ENCODE data around the gene ZNF354B.
"Not testable (repeated sequence)": the region's sequence is repeated elsewhere in the genome, so short reads cannot be mapped to it uniquely, and the experiment has no call there.

Gene ZNF354B

DNA sequence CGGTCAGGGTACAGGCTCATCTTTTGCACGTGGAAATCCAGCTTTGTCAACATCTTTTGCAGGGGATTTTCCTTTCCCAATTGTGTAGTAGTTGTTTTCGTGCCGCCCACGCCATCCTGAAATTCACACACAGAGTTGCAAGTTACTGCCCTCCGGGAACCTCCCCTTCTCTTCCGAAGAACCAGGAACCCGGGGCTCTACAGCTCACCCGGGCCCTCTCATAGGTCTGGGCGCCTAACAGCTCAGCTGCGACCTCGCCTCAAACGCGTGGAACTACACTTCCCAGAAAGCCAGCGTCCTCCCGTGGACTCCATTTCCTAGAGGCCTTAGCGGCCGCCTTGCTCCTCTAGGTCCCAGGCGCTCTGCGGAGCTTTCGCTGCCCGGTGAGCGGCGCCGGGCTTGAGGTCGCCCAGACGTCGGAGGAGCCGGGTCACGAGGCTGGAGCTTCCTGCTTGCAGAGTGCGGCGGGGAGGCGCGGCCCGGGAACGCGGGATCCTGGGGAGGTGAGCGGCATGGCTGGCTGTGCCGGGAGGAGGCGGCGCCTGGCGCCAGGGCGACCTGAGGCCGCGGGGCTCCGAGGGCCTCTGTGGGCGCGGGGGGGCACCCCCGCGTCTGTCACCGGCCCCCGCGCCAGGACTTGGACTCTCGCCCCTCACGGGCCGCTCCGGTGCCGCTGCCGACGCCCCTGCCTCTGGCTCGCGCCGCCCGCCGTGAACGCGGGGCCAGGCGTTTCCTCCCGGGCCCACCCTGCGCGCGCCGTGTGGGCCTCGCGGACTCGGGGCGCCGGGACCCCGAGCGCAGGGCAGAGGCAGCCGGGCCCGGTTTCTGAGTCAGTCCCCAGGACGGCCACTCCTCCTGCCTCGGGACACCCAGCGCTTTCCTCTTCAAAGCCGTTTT lies at the start of gene ZNF354B:
TSS of gene ZNF354B (plus strand) at position 329 of the 897 bp plus-strand sequence. CDS start 1,095 bp downstream, outside the sequence.
- H3K4me1 Mint-ChIP-seq, result peaks cover 26% of the 10 kb centered on the region
- peak within 1 kb of the TSS; percentile 82 for H3K4me3 Mint-ChIP-seq
- H3K9me3 Mint-ChIP-seq, result no peaks in the 10 kb centered on the region
- H3K36me3 Mint-ChIP-seq, result peaks cover 25% of the 10 kb centered on the region
- peak; percentile 98 for ATAC-seq
- DNase-seq (ENCODE audit: low spot score in 2 of 2), result peak; percentile 61 to 90
- H3K27ac Mint-ChIP-seq, result peak within 1 kb of the TSS; percentile 89

DNA sequence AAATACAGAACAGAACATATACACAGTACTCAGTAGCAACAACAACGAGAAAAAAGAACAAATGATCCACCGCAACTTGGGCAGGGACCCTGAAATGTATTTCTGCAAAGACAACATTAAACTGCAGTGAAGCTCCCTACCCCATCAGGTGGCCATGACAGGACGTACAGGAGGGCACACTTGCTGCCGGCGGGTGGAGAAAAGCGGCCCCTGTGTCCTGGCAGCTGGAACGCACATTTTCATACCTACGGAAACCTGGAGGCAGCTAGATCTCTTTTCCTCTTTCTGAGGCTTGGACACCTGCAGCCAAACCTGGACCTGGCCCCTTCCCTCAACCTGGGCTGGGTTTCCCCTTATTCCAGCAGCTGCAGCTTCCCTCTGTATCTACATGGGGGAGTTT lies 42.2 kb upstream of the ZNF354B start:
- Mint-ChIP-seq H3K27ac (no peak overlapping the region), H3K4me1 (no peaks in the 10 kb centered on the region), H3K4me3 (no peak overlapping the region), H3K9me3 (no peaks in the 10 kb centered on the region), H3K36me3 (no peaks in the 10 kb centered on the region)
- DNase-seq (ENCODE audit: low spot score in 2 of 2) (no peak), ATAC-seq (no peak)

DNA sequence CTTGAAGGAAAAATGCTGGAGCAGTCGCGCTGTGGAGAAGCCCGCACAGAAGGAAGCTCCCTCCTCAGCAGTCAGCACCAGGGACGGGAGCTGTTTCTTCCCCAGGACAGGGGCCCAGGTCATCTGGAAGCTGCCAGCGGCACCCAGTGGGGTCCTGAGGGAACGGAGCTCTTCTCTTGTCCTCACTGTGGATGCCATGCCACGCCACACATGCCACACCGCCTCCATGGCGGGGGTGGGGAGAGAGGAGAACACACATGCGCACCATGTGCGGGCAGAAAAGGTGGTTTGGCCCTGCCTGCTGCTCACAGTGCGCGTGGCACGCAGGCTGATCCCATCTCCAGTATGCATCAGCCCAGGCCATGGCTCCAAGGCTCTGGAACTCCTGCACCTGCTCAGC lies 41.7 kb upstream of the ZNF354B start:
- Mint-ChIP-seq H3K4me3 (no peak overlapping the region), H3K9me3 (no peaks in the 10 kb centered on the region), H3K4me1 (no peaks in the 10 kb centered on the region), H3K27ac (no peak overlapping the region), H3K36me3 (no peaks in the 10 kb centered on the region)
- ATAC-seq (peak; percentile 16), DNase-seq (ENCODE audit: low spot score in 2 of 2) (no peak)

DNA sequence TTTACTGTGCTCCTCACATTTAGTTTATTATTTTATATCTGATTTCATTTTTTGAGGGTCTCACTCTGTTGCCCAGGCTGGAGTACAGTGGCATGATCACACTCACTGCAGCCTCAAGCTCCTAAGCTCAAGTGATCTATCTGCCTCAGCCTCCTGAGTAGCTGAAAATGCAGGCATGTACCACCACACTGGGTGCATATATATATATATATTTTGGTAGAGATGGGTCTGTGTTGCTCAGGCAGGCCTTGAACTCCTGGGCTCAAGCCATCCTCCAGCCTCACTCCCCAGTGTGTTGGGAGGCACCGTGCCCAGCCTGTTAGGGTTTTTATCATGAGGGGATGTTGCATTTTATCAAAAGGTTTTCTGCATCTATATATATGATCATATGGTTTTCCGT lies 39.8 kb upstream of the ZNF354B start:
- H3K4me3 Mint-ChIP-seq, result no peak overlapping the region
- ATAC-seq (no peak), DNase-seq (ENCODE audit: low spot score in 2 of 2) (no peak)
- H3K36me3 Mint-ChIP-seq, result no peaks in the 10 kb centered on the region
- no peaks in the 10 kb centered on the region for H3K9me3 Mint-ChIP-seq
- H3K27ac Mint-ChIP-seq, result no peak overlapping the region
- no peaks in the 10 kb centered on the region for H3K4me1 Mint-ChIP-seq

DNA sequence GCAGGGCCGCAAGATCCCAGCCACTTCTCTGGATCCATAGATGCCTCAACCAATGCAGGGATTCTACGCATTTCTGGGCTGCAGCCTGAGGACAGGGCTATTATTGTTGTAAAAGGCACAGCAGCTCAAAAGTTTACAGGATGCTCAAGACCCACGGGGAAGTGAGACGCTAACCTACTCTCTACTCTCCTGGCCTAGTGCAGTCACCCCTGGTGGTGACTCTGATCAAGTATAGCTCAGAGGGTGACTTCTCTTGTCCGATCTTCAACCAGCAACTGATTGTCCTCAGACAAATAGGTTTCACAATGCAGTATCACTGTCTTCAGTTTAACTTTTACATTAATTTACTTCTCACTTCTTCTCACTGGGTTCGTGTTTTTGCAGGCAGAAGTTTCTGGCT lies 34.3 kb upstream of the ZNF354B start:
- H3K4me1 Mint-ChIP-seq, result no peaks in the 10 kb centered on the region
- ATAC-seq, result no peak
- no peak overlapping the region for H3K4me3 Mint-ChIP-seq
- no peak overlapping the region for H3K27ac Mint-ChIP-seq
- no peaks in the 10 kb centered on the region for H3K9me3 Mint-ChIP-seq
- no peaks in the 10 kb centered on the region for H3K36me3 Mint-ChIP-seq
- no peak for DNase-seq (ENCODE audit: low spot score in 2 of 2)

DNA sequence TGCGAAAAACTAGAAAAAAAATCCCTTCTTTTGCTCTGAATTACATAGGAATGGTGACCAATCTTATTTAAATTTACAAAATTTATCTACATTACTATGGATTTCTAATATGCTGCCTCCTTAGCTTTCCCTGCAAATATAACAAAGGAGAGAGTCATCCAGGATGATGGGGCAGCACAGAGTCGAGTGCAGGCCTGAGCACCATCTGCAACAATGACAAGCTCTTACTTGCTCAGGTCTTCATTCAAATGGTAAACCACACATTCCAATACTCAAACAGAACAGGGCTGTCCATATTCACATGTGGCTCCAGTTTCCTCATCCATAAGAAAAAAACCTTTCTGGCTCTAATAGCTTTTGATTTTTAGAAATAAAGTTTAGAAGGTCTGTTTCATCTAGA lies 33.5 kb upstream of the ZNF354B start:
- no peak overlapping the region for H3K27ac Mint-ChIP-seq
- H3K4me3 Mint-ChIP-seq, result no peak overlapping the region
- H3K36me3 Mint-ChIP-seq, result no peaks in the 10 kb centered on the region
- ATAC-seq (no peak), DNase-seq (ENCODE audit: low spot score in 2 of 2) (no peak)
- no peaks in the 10 kb centered on the region for H3K9me3 Mint-ChIP-seq
- no peaks in the 10 kb centered on the region for H3K4me1 Mint-ChIP-seq

DNA sequence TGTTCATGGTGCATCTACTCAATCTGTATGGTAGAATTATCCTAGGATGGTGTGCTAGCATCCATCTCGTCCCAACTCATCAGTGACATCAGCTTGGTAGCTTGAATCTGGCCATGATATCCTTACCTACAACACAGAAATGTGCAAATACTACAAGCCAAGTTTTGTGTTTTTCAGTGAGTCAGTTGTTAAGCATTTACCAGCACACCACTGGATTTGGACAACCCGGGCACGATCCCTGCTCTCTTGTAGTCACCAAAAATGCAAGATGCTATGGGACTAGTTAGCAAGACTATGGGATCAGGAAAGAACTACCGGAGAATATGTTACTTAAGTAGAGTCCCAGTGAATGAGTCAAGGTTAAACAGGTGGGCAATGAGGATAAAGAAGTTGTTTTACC lies 32.1 kb upstream of the ZNF354B start:
- Mint-ChIP-seq H3K36me3 (no peaks in the 10 kb centered on the region), H3K4me1 (no peaks in the 10 kb centered on the region), H3K27ac (no peak overlapping the region), H3K9me3 (no peaks in the 10 kb centered on the region), H3K4me3 (no peak overlapping the region)
- ATAC-seq (no peak), DNase-seq (ENCODE audit: low spot score in 2 of 2) (no peak)

DNA sequence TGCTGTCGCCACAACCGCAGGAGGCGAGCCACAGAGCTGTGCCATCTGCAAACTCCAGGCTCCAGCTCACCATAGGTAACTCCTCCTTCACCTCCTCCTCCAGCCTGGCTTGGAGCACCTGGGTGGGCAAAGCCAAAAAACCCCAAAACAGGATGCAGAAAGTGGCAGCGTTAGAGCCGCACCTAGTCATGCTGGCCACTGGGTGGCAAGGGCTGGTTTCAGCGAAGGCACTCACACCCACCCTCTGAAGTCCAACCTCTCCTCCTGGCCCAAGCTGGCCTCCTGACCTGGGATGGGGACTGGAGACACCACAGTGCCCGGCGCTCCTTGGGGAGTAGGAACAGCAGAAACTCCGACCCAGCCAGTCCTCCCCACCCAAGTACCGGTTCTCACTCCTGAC lies 28.7 kb upstream of the ZNF354B start:
- no peaks in the 10 kb centered on the region for H3K4me1 Mint-ChIP-seq
- DNase-seq (ENCODE audit: low spot score in 2 of 2) (no peak), ATAC-seq (peak; percentile 19)
- no peak overlapping the region for H3K4me3 Mint-ChIP-seq
- H3K36me3 Mint-ChIP-seq, result no peaks in the 10 kb centered on the region
- no peaks in the 10 kb centered on the region for H3K9me3 Mint-ChIP-seq
- no peak overlapping the region for H3K27ac Mint-ChIP-seq

DNA sequence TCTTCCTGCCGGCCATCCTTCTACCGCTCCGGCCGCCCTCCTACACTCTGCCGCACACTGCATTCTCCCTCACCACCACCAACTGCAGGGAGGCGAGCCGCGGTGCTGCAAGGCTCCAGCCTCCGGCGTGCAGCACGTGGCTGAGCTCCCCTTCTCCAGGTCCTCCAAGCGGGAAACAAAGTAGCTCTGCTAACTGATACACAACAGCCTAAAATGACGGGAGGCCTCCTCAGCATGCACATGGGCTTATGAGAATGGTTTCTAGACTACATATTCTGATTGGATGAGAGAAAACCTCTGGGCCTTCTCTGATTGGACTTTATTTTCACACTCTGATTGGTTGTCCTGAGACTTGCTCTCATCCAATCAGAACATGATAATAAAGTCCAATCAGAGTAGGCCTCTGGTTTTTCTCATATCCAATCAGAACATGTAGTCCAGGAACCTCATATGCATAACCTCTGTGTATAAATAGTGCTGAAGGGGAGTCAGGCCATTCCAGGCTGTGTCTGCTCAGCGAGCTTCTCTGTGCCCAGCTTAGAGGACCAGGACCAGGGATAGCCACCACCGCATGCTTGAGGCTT lies 27.0 kb upstream of the ZNF354B start:
- ATAC-seq (no peak), DNase-seq (ENCODE audit: low spot score in 2 of 2) (no peak)
- Mint-ChIP-seq H3K36me3 (no peaks in the 10 kb centered on the region), H3K4me3 (no peak overlapping the region), H3K9me3 (no peaks in the 10 kb centered on the region), H3K4me1 (no peaks in the 10 kb centered on the region), H3K27ac (no peak overlapping the region)

DNA sequence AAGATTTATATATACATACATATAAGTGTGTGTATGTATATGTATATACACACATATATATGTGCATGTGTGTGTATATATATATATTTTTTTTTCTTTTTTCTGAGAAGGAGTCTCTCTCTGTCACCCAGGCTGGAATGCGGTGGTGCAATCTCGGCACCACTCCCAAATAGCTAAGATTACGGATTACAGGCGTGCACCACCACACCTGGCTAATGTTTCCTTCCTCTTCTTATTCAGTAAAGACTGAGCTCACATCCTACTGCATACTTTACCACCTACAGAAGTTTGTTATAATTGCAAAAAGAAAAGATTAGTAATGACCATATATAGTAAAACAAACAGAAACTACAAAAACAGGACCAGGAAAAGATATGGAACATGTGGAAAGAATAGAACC lies 23.1 kb upstream of the ZNF354B start:
- no peaks in the 10 kb centered on the region for H3K36me3 Mint-ChIP-seq
- no peak overlapping the region for H3K4me3 Mint-ChIP-seq
- no peak overlapping the region for H3K27ac Mint-ChIP-seq
- DNase-seq (ENCODE audit: low spot score in 2 of 2) (no peak), ATAC-seq (no peak)
- no peaks in the 10 kb centered on the region for H3K9me3 Mint-ChIP-seq
- no peaks in the 10 kb centered on the region for H3K4me1 Mint-ChIP-seq

DNA sequence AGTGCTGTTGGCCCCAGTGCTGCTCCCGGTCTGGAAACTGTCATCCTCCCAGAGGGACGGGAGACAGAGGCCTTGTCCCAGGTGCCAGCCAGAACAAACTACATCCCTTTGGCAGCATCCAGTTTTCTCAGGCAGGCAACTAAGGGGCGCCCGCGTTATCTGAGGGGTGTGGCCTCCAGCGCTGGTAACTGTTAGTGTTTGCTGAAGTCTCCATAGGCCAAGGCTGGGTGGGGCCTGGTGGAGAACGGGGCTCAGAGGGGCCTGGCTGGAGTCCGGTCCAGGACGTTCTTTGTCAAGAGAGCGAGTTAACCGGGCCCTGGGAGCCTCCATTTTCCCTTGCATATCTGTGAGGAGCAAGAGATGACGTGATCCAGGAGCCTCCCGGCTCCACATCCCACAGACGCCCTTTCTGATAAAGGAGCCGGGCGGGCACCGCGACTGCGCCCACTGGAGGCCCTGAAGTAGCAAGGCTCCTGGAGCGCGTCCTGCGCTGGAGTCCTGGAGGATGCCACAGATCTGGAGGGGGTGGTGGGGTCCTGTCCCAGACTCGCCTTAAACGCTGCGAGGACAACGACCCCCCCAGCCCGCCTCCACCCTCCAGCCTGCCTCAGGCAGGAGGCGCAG lies 20.9 kb upstream of the ZNF354B start:
- peak; percentile 29 for ATAC-seq
- H3K4me3 Mint-ChIP-seq; DNase-seq (ENCODE audit: low spot score in 2 of 2); H3K36me3 Mint-ChIP-seq; H3K27ac Mint-ChIP-seq; H3K4me1 Mint-ChIP-seq; H3K9me3 Mint-ChIP-seq: not testable (repeated sequence)

DNA sequence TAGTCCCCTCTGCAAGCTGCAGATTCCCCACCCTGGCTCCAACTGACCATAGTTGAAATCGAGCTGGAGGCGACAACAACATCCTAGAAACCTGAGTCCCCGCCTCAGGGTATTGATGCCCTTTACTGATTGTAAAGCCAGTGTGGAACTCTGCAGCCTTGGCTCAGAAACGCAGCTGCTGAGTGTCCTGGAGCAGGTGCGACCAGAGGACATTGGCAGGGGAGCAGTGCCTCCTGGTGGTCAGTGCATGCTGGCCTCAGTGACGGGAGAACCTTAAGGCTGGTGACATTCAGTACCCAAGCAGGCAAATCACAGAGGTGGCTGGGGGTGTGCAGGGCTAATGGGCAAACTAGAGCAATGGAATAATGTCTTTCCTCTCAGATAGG lies 20.4 kb upstream of the ZNF354B start:
- no peaks in the 10 kb centered on the region for H3K36me3 Mint-ChIP-seq
- no peaks in the 10 kb centered on the region for H3K9me3 Mint-ChIP-seq
- ATAC-seq (peak; percentile 76), DNase-seq (ENCODE audit: low spot score in 2 of 2) (peak; percentile 20 to 66)
- H3K4me1 Mint-ChIP-seq, result no peaks in the 10 kb centered on the region
- H3K27ac Mint-ChIP-seq, result no peak overlapping the region
- no peak overlapping the region for H3K4me3 Mint-ChIP-seq

DNA sequence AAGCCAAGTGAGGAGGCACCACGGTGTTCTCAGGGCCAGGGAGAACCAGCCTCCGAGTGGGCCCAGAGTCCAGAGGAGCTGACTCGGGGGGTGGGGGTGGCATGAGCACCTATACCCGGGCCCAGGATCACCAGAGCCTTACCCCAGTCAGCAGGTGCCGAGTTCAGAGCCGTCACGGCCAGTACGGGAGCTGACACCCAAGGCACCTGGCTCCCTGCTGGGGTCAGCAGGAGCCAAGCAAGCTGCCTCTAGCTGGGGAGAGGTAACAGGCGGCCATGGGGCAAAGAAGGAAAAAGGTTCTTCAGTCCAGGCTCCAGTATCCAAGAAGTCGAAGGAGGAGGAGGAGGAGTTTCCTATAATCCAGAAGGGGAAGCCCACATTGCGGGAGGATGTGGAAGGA lies 19.4 kb upstream of the ZNF354B start:
- not testable (repeated sequence) for ATAC-seq; H3K36me3 Mint-ChIP-seq; DNase-seq (ENCODE audit: low spot score in 2 of 2); H3K27ac Mint-ChIP-seq; H3K4me3 Mint-ChIP-seq; H3K4me1 Mint-ChIP-seq; H3K9me3 Mint-ChIP-seq

DNA sequence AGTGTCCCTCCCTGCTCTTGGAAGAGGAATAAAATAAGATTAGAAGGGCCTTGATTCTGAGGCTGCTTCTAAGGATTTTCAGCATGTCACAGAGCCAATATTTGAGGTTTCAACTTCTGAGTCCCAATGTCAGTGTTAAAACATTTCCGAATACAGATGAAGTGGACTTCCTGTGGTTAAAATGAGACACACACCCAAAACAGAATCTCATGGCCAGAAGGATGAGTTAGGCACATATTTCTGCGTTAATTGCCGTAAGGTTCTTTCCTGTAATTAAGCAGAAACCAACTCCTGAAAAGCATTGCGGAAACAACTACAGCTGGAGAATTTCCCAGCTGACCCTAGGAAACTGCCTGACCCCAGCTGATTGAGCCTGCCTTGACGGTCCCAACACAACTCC lies 10.4 kb upstream of the ZNF354B start:
- Mint-ChIP-seq H3K36me3 (no peaks in the 10 kb centered on the region), H3K4me3 (no peak overlapping the region), H3K9me3 (no peaks in the 10 kb centered on the region), H3K27ac (no peak overlapping the region), H3K4me1 (no peaks in the 10 kb centered on the region)
- DNase-seq (ENCODE audit: low spot score in 2 of 2), result no peak
- ATAC-seq, result no peak

DNA sequence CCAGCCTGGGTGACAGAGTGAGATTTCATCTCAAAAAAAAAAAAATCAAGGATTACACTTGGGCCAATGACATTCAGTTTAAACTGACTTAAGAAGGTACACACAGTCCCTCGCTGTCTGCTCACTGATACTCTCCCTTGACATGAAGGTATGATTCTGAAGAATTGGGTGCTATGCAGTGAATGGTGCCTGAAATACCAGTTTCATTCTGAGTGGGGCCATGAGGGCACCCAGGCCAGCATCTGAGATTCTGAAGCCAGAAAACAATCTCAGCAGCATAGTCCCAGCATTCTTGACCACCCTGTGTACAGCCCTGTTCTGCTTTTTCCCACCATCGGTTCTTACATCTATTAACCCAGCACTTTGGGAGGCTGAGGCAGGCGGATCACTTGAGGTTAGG lies 7.8 kb upstream of the ZNF354B start:
- H3K27ac Mint-ChIP-seq, result no peak overlapping the region
- H3K4me3 Mint-ChIP-seq, result no peak overlapping the region
- no peaks in the 10 kb centered on the region for H3K4me1 Mint-ChIP-seq
- DNase-seq (ENCODE audit: low spot score in 2 of 2), result no peak
- no peak for ATAC-seq
- no peaks in the 10 kb centered on the region for H3K36me3 Mint-ChIP-seq
- no peaks in the 10 kb centered on the region for H3K9me3 Mint-ChIP-seq

DNA sequence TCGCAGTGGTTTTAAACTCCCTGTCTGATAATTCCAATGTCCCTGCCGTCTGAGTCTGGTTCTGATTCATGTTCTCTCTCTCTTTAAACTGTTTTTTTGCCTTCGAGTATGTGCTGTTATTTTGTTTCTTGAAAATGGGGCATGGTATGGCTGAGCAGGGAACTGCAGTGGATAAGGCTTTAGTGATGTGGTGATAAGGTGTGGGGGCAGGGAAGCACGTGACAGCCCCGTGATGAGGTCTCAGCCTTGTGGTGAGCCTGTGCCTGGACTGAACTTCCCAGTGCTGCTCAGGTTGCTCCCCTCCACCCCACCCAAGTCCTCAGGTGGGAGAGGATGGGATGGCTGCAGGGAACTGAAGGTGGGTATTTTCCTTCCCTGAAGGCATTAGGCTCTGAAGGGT lies 5.5 kb upstream of the ZNF354B start:
- Mint-ChIP-seq H3K4me3 (no peak overlapping the region), H3K4me1 (no peaks in the 10 kb centered on the region)
- ATAC-seq, result no peak

More for the DNA sequence above, 5.5 kb upstream of the ZNF354B start:
- Mint-ChIP-seq H3K27ac (no peak overlapping the region), H3K9me3 (no peaks in the 10 kb centered on the region), H3K36me3 (no peaks in the 10 kb centered on the region)
- no peak for DNase-seq (ENCODE audit: low spot score in 2 of 2)

Measured in stimulated activated effector memory CD8-positive, alpha-beta T cell treated with anti-CD3 and anti-CD28 coated beads, Interleukin-12 subunit alpha, Interleukin-12 subunit beta, amount 100 ng/mL, for 72 hours (primary cell).